ENCODE results near the gene PRKAR1B.

PRKAR1B gene

GRCh38 chr7:691361-692045, 35.6 kb downstream of the PRKAR1B start:
- no peak for DNase-seq (ENCODE audit: low read depth)

- no peak for DNase-seq (ENCODE audit: low read depth)
These were observed 36.4 kb downstream of the PRKAR1B start for GRCh38 chr7:690478-691360.

DNA sequence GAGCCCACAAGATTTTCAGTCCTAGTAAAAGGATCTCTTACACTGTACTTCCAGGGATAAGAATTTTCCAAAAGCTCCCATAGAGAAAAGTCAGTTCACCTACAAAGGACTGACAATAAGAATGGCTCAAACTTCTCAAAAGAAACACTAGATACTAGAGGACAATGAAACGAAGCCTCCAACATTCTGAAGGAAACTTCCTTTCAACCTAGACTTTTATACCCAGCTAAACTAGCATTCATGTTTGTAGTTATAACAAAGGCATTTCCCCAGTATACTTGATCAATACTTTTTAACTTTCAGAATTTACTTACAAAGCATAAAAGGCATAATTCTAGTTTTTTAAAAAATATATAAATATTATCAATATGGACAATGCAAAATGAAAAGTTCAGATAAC, 41.5 kb downstream of the PRKAR1B start:
- no peak for DNase-seq (ENCODE audit: low read depth)

DNA sequence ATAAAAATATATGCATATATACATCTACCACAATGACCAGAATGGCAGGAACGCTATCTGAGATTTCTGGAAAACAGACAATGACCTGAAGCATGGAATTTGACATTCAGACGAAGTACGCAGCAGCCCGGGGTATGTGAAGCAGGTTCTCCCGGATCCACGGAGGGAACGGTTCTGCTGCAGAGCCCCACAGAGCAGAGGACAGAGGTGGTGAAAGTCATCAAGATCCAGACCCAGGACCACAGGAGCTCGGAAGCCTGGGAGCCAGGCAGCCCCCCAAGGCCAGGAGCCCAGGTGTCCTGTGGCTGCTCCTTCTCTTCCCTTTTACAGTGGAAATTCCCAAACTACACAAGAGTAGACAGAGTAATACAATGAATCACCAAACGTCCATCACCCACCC, 42.7 kb downstream of the PRKAR1B start:
- DNase-seq (ENCODE audit: low read depth): no peak

- no peak for DNase-seq (ENCODE audit: low read depth)
These were observed 43.4 kb downstream of the PRKAR1B start for GRCh38 chr7:683526-684205.

- no peak for DNase-seq (ENCODE audit: low read depth)
These were observed 44.3 kb downstream of the PRKAR1B start for GRCh38 chr7:682810-683209.

GRCh38 chr7:681551-682307, 45.4 kb downstream of the PRKAR1B start:
- no peak for DNase-seq (ENCODE audit: low read depth)

DNA sequence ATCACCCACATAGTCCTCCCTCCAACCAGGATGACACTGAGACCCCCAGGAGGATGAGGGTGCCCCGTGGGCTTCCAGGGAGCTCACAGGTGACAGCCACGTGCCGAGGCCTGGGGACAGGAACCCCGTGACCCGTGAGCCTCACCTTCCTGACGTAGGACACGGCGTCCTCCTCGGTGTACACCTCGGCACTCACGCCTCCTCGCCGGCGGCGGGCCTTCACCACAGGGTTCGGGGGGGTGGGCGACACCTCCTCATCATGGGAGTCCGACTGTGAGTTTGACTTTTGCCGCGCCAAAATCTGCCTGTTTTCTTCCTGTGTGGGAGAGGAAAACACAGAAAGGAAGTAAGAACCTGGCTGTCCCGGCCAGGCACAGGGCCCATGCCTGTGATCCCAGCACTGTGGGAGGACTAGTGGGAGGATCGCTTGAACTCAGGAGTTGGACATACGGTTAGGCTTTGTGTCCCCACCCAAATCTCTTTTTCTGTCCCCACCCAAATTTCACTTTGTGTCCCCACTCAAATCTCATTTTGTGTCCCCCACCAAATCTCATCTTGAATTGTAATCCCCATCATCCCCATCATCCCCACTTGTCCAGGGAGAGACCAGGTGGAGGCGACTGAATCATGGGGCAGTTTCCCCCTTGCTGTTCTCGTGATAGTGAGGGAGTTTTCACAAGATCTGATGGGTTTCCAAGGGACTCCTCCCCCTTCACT, 46.5 kb downstream of the PRKAR1B start:
- no peak for DNase-seq (ENCODE audit: low read depth)

DNA sequence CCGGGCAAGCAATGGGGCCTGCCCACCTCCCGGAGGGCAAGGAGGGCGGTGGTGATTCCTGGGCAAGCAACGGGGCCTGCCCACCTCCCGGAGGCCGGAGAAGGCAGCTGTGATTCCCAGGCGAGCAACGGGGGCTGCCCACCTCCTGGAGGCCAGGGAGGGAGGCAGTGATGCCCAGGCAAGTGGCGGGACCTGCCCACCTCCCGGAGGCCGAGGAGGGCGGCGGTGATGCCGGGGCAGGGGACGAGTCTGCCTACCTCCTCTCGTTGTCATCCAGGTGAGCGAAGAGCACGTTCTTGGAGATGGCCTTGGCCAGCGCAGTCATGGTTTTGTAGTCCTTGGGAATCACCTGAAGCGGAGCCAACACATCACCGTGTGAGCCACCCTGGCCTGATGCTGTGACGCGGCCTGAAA, 50.1 kb downstream of the PRKAR1B start:
- DNase-seq (ENCODE audit: low read depth): no peak

DNA sequence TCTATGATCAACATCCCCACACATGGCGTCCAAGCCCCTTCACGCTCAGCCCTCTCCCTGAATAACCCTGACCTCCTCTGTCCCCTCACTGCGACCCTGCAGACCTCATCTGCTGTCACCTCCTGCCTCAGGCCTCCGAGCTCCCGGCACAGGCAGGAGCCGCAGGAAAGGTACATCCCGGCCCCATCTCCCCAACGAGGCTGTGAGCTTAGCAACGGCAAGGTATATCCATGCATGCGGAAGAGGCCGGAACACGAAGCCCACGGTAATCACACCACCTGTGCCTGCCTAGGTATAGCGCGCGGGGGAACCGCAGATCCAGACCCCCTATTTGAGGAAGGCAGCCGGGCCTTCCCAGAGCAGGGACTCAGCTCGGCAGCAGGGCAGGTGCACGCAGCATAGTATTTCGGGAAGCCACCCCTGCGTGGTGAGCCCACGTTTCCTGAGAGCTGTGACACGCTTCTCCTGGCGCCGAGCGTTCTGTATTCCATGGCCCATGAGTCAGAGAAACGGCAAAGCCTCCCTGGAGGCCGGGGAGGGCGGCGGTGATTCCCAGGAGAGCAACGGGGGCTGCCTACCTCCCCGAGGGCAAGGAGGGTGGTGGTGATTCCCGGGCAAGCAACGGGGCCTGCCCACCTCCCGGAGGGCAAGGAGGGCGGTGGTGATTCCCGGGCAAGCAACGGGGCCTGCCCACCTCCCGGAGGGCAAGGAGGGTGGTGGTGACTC, 50.7 kb downstream of the PRKAR1B start:
- no peak for DNase-seq (ENCODE audit: low read depth)

- no peak for DNase-seq (ENCODE audit: low read depth)
These were observed 52.3 kb downstream of the PRKAR1B start for GRCh38 chr7:674454-675410.

- no peak for DNase-seq (ENCODE audit: low read depth)
These were observed 53.2 kb downstream of the PRKAR1B start for GRCh38 chr7:673681-674453.

DNA sequence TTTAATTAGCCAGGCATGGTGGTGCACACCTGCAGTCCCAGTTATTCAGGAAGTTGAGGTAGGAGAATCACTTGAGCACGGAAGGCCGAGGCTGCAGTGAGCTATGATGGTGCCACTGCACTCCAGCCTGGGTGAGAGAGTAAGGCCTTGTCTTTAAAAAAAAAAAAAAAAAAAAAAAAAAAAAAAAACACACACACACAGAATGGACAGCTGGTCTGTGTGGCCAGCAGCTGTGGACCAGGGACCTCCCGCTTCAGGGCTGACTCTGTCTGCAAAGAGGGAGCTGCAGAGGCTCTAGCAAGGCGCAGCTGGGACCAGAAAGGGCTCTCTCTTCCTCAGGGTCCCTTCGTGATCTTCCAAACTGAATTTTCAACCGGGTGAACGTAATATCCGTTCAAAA, 54.2 kb downstream of the PRKAR1B start:
- DNase-seq (ENCODE audit: low read depth): no peak

GRCh38 chr7:671415-672042, 55.6 kb downstream of the PRKAR1B start:
- no peak for DNase-seq (ENCODE audit: low read depth)

GRCh38 chr7:670501-671390, 56.3 kb downstream of the PRKAR1B start:
- no peak for DNase-seq (ENCODE audit: low read depth)

DNA sequence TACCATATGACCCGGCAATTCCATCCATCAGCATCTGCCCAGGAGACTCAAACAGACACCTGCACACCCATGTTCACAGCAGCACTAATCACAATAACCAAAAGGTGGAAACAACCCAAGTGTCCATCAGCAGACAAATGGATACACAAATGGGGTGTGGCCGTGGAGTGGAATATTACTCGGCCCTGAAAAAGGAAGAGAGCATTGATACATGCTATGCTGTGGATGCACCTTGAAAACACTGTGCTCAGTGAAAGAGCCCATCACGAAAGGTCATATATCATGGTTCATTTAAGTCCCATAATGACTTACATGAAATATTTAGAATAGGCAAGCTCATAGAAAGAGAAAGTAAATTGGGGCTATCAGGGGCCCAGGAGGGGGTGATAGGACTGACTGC, 58.1 kb downstream of the PRKAR1B start:
- no peak for DNase-seq (ENCODE audit: low read depth)
